AG10803 (cell line): ENCODE results near the gene ATP6V1G2.

ENCODE experiments used
- DNase-seq: peaks from one replicate; pipeline ENCODE4 v3.0.0; 2010; ENCODE audit warnings: low read depth
- H3K4me3 ChIP-seq: 2 replicates; pipeline ENCODE4 v1.5.1; 2011; ENCODE audit warnings: mild to moderate bottlenecking, low read length, control low read depth
- TF ChIP-seq, protein P1 (sequence below): conservative IDR thresholded peaks from 2 replicates; pipeline ENCODE4 v1.5.1; 2011; ENCODE audit warnings: mild to moderate bottlenecking, low read length, control low read depth, inconsistent platforms

ATP6V1G2 gene

GRCh38 chr6:31567531-31568370 lies 21.3 kb upstream of the ATP6V1G2 start:
- H3K4me3 ChIP-seq, result no peak overlapping the region
- TF ChIP-seq, protein P1, sequence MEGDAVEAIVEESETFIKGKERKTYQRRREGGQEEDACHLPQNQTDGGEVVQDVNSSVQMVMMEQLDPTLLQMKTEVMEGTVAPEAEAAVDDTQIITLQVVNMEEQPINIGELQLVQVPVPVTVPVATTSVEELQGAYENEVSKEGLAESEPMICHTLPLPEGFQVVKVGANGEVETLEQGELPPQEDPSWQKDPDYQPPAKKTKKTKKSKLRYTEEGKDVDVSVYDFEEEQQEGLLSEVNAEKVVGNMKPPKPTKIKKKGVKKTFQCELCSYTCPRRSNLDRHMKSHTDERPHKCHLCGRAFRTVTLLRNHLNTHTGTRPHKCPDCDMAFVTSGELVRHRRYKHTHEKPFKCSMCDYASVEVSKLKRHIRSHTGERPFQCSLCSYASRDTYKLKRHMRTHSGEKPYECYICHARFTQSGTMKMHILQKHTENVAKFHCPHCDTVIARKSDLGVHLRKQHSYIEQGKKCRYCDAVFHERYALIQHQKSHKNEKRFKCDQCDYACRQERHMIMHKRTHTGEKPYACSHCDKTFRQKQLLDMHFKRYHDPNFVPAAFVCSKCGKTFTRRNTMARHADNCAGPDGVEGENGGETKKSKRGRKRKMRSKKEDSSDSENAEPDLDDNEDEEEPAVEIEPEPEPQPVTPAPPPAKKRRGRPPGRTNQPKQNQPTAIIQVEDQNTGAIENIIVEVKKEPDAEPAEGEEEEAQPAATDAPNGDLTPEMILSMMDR, result no peak
- DNase-seq, result no peak

DNA sequence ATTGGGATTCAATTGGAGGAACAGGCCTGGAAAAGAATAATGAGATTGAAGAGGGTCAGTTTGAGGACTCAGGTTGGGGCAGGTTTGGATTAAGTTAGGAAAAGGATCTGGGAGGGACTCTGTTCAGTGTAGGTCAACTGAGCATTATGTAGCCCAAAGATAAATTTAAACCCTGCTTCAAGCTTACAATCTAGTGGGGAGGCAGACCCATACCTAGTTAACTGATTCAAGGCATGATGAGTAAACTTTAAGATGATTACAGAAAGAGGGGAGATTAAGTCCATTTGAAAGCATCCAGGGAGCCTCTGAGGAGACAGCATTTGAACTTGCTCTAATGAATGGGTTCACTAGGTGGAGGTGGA lies 14.3 kb upstream of the ATP6V1G2 start:
- no peak for DNase-seq
- TF ChIP-seq, protein P1, result no peak
- H3K4me3 ChIP-seq, result no peak overlapping the region

DNA sequence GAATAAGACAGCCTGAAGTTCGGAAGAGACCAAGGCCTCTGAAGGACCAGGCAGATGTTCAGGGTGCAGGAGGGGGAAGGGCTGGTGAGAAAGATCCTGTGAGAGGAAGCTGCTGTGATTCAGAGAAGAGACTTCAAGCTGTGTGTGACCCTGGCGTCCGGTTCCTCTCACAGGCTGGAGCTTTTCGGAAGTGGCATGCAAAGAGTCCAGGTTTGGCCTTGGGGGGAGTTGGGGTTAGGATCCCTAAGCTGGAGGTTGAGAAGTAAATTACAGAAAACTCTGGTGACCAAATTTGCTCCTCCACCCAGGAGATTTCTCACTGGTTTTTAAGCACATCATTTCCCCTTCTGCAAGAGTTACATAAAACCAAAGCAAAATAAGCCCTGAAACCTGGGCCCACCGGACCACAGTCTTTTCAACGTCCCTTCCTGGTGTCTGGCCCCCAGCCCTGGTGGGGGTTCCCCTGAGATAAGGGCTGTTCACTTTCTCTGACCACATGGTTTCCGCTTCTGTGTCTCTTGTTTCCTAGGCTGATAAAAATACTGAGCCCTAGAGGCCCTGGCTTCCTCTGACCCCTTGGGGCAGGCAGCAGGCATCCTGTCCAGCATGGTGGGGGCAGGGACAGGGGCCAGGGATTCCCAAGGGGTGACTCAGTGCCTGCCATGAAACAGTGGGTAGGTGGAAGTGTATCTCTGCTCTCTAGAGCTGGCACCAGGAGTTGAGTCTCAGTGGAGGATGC lies 13.7 kb upstream of the ATP6V1G2 start:
- H3K4me3 ChIP-seq, result no peak overlapping the region
- peak; percentile 67 for DNase-seq
- TF ChIP-seq, protein P1, result no peak

- TF ChIP-seq, protein P1, result no peak
- no peak for DNase-seq
- H3K4me3 ChIP-seq, result no peak overlapping the region
These were observed 13.2 kb upstream of the ATP6V1G2 start for GRCh38 chr6:31559606-31559957.

- H3K4me3 ChIP-seq, result no peak overlapping the region
- peak; percentile 48 for DNase-seq
- TF ChIP-seq, protein P1, result no peak
These were observed 12.5 kb upstream of the ATP6V1G2 start for GRCh38 chr6:31558631-31559500.

DNA sequence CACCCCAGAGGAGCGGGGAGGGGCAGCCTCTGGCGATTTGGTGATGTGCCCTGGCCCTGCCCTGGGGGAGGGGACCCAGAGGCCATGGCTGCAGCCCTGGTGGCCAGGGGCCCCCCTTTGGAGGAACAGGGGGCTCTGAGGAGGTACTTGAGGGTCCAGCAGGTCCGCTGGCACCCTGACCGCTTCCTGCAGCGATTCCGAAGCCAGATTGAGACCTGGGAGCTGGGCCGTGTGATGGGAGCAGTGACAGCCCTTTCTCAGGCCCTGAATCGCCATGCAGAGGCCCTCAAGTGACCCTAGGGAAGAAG lies 11.9 kb upstream of the ATP6V1G2 start:
- no peak for DNase-seq
- TF ChIP-seq, protein P1, result no peak
- no peak overlapping the region for H3K4me3 ChIP-seq
